NCI-H2029 (cell line): ENCODE data around the gene LRBA.
"Not testable (repeated sequence)": the region's sequence is repeated elsewhere in the genome, so short reads cannot be mapped to it uniquely, and the experiment has no call there.

Experiments
- DNase-seq: peaks from one replicate; lab custom pipeline; 2025; lab: John Stamatoyannopoulos, UW

LRBA gene

GRCh38 chr4:150973626-150974251 is 41.3 kb downstream of the LRBA start:
- DNase-seq = no peak

- DNase-seq = no peak
These were observed 42.5 kb downstream of the LRBA start for GRCh38 chr4:150972592-150972991.

- DNase-seq = no peak
These were observed 43.2 kb downstream of the LRBA start for GRCh38 chr4:150971901-150972300.

- no peak for DNase-seq
These were observed 44.4 kb downstream of the LRBA start for GRCh38 chr4:150970685-150971151.

GRCh38 chr4:150964754-150965153 is 50.3 kb downstream of the LRBA start:
- no peak for DNase-seq

GRCh38 chr4:150963602-150964345 is 51.3 kb downstream of the LRBA start:
- DNase-seq = not testable (repeated sequence)

- no peak for DNase-seq
These were observed 52.8 kb downstream of the LRBA start for GRCh38 chr4:150962245-150962644.

- no peak for DNase-seq
These were observed 53.5 kb downstream of the LRBA start for GRCh38 chr4:150961566-150961965.

GRCh38 chr4:150960818-150961217 is 54.3 kb downstream of the LRBA start:
- DNase-seq = no peak

- peak; percentile 21 for DNase-seq
These were observed 55.0 kb downstream of the LRBA start for GRCh38 chr4:150960079-150960478.

GRCh38 chr4:150957981-150958380 is 57.1 kb downstream of the LRBA start:
- not testable (repeated sequence) for DNase-seq

- DNase-seq = not testable (repeated sequence)
These were observed 58.0 kb downstream of the LRBA start for GRCh38 chr4:150957095-150957494.

GRCh38 chr4:150953916-150954315 is 61.2 kb downstream of the LRBA start:
- DNase-seq = not testable (repeated sequence)

GRCh38 chr4:150952167-150952845 is 62.8 kb downstream of the LRBA start:
- DNase-seq = no peak

- no peak for DNase-seq
These were observed 64.3 kb downstream of the LRBA start for GRCh38 chr4:150950657-150951288.

GRCh38 chr4:150949943-150950342 is 65.1 kb downstream of the LRBA start:
- no peak for DNase-seq

- DNase-seq = no peak
These were observed 65.7 kb downstream of the LRBA start for GRCh38 chr4:150949342-150949741.

- no peak for DNase-seq
These were observed 66.4 kb downstream of the LRBA start for GRCh38 chr4:150948710-150949109.

- DNase-seq = no peak
These were observed 67.0 kb downstream of the LRBA start for GRCh38 chr4:150948074-150948473.

GRCh38 chr4:150944660-150945059 is 70.4 kb downstream of the LRBA start:
- no peak for DNase-seq

- DNase-seq = no peak
These were observed 71.3 kb downstream of the LRBA start for GRCh38 chr4:150943818-150944217.

- no peak for DNase-seq
These were observed 72.0 kb downstream of the LRBA start for GRCh38 chr4:150943126-150943525.
